Mucosa of descending colon (tissue), 3 donors: ENCODE data around the gene NSL1. TPM values are rescaled to one million over a fixed set of nuclear protein-coding genes. Genes with fewer than 3 reads are reported as not detected.

ENCODE experiments used
- ATAC-seq: fragments of 200-7000 bp; cut with Tn5 transposase; one replicate; pipeline ENCODE4 v1.9.1; 2020; ENCODE audit warnings: mild to moderate bottlenecking, moderate library complexity
- DNase-seq, 3 donors: peaks; one replicate each; pipeline ENCODE4 v3.0.0-alpha.2; 2020
- H3K36me3 ChIP-seq: fragments of 200-600 bp; one replicate; pipeline ENCODE4 v1.8.0; 2021; ENCODE audit warnings: low read depth, mild to moderate bottlenecking
- H3K4me1 ChIP-seq: fragments of 200-600 bp; one replicate; pipeline ENCODE4 v1.8.0; 2021; ENCODE audit warnings: low read depth, mild to moderate bottlenecking
- H3K4me3 ChIP-seq: fragments of 200-600 bp; one replicate; pipeline ENCODE4 v1.8.0; 2021; ENCODE audit warnings: mild to moderate bottlenecking
- H3K9me3 ChIP-seq: fragments of 200-600 bp; one replicate; pipeline ENCODE4 v1.8.0; 2021; ENCODE audit warnings: mild to moderate bottlenecking
- CTCF ChIP-seq: fragments of 200-600 bp; IDR thresholded peaks from one replicate; pipeline ENCODE4 v1.8.0; 2022; ENCODE audit warnings: antibody characterized with exemption, mild to moderate bottlenecking
- intact Hi-C, 2 donors: fragments of 100-400 bp; cut with DNase I in 1 of 2; cut with micrococcal nuclease in 1 of 2; formaldehyde crosslinking; loops; one replicate each; pipeline versions ENCODE4 v1.11.0 to v1.11.1; 2022; cut with DNase I, micrococcal nuclease
- total RNA-seq, 3 donors: library from RNA; stranded (reverse); fragmentation: NEBNext Ultra II Directional in 2 of 3; extraction: Animal tissue kit (Norgen Biotek cat#: 25700) in 2 of 3; gene quantifications; one replicate each; pipeline versions ENCODE4 v1.2.1 to v1.2.4, GENCODE V29; 2021 to 2023
- donor health status: DM: no; HTN: no; CAD: no; lungs with moderate emphysema.
- donor health status: DM: no; HTN: no; CAD: no.
- donor health status: DM: no; HTN: yes; CAD: no.

Gene NSL1
- total RNA-seq, 3 donors from 2014 or later = 20.4 to 25.3 (median 21.5) TPM

GRCh38 chr1:212762839-212763238 is 28.7 kb downstream of the NSL1 start:
- no peak for ATAC-seq
- no peak for DNase-seq
- H3K4me1 ChIP-seq = no peaks in the 10 kb centered on the region
- no peaks in the 10 kb centered on the region for H3K9me3 ChIP-seq
- no peaks in the 10 kb centered on the region for H3K36me3 ChIP-seq
- intact Hi-C loops = no loop called here
- no peak for TF ChIP-seq CTCF
- no peak overlapping the region for H3K4me3 ChIP-seq

GRCh38 chr1:212762234-212762633 is 29.3 kb downstream of the NSL1 start:
- intact Hi-C loops = no loop called here
- Histone ChIP-seq H3K4me1 (no peaks in the 10 kb centered on the region), H3K4me3 (no peak overlapping the region), H3K36me3 (no peaks in the 10 kb centered on the region), H3K9me3 (no peaks in the 10 kb centered on the region)
- TF ChIP-seq CTCF = no peak
- no peak for DNase-seq
- no peak for ATAC-seq

- intact Hi-C loops = no loop called here
- Histone ChIP-seq H3K4me3 (no peak overlapping the region), H3K36me3 (no peaks in the 10 kb centered on the region), H3K9me3 (no peaks in the 10 kb centered on the region), H3K4me1 (no peaks in the 10 kb centered on the region)
- DNase-seq (peak in 2 of 3 donors; percentile 41 to 46), ATAC-seq (peak; percentile 65)
- TF ChIP-seq CTCF = peak; percentile 9
Measured at GRCh38 chr1:212760126-212760823, 31.3 kb downstream of the NSL1 start.

- Histone ChIP-seq H3K4me3 (no peak overlapping the region), H3K4me1 (no peaks in the 10 kb centered on the region), H3K9me3 (no peaks in the 10 kb centered on the region), H3K36me3 (no peaks in the 10 kb centered on the region)
- intact Hi-C loops = no loop called here
- peak; percentile 18 for ATAC-seq
- TF ChIP-seq CTCF = no peak
- DNase-seq = no peak
Measured at GRCh38 chr1:212759683-212760082, 31.9 kb downstream of the NSL1 start.

- ATAC-seq = no peak
Measured at GRCh38 chr1:212754680-212755079, 36.9 kb downstream of the NSL1 start.

More at GRCh38 chr1:212754680-212755079, 36.9 kb downstream of the NSL1 start:
- no peaks in the 10 kb centered on the region for H3K4me1 ChIP-seq
- no peaks in the 10 kb centered on the region for H3K36me3 ChIP-seq
- intact Hi-C loops = no loop called here
- no peak overlapping the region for H3K4me3 ChIP-seq
- H3K9me3 ChIP-seq = no peaks in the 10 kb centered on the region
- DNase-seq = no peak
- TF ChIP-seq CTCF = no peak
